Neutrophil (primary cell): ENCODE results near the gene HMBS.
"Not testable (repeated sequence)": the region's sequence is repeated elsewhere in the genome, so short reads cannot be mapped to it uniquely, and the experiment has no call there.

Experiments
- H3K27ac ChIP-seq: fragments of 200-600 bp; sonication (generic); 2 replicates; pipeline ENCODE4 v1.5.1; 2016; ENCODE audit warnings: mild to moderate bottlenecking, moderate library complexity
- H3K27me3 ChIP-seq: fragments of 200-600 bp; sonication (generic); 2 replicates; pipeline ENCODE4 v1.6.0; 2016; ENCODE audit warnings: mild to moderate bottlenecking
- H3K36me3 ChIP-seq: fragments of 200-600 bp; sonication (generic); 2 replicates; pipeline ENCODE4 v1.5.1; 2017
- H3K4me1 ChIP-seq, 2 experiments: fragments of 200-600 bp in 1 of 2; sonication (generic) in 1 of 2; 1 replicate in 1 of 2; 2 replicates in 1 of 2; pipeline versions ENCODE4 v1.5.1 to v1.6.1; 2013 to 2016; ENCODE audit warnings: low read depth in 1 of 2, low read length in 1 of 2, mild to moderate bottlenecking in 1 of 2, moderate library complexity in 1 of 2; ENCODE audit not compliant: control insufficient read depth in 1 of 2, insufficient read depth in 1 of 2
- H3K4me3 ChIP-seq, 2 experiments: fragments of 200-600 bp in 1 of 2; sonication (generic) in 1 of 2; 1 replicate in 1 of 2; 2 replicates in 1 of 2; pipeline ENCODE4 v1.5.1; 2013 to 2016; ENCODE audit warnings: low read depth in 1 of 2, low read length in 1 of 2, mild to moderate bottlenecking in 1 of 2, moderate library complexity in 1 of 2
- H3K9me3 ChIP-seq: fragments of 200-600 bp; sonication (generic); 2 replicates; pipeline ENCODE4 v1.5.1; 2016
- TF ChIP-seq, protein P1 (sequence below): fragments of 200-600 bp; sonication (generic); IDR thresholded peaks from 2 replicates; pipeline ENCODE4 v1.5.1; 2016; ENCODE audit warnings: antibody characterized with exemption

Gene HMBS

GRCh38 chr11:119057000-119057769 lies 27.5 kb upstream of the HMBS start, which contains the start of gene HYOU1:
Gene HYOU1, minus strand, starts transcription at chr11:119057205. Its CDS starts 1,045 bp downstream, at chr11:119056160.
- Histone ChIP-seq H3K36me3 (peaks cover 22% of the 10 kb centered on the region), H3K9me3 (no peaks in the 10 kb centered on the region), H3K27ac (peak within 1 kb of the TSS; percentile 91), H3K4me3 (peak within 1 kb of the TSS; percentile 74 to 98), H3K4me1 (peaks cover 20% of the 10 kb centered on the region in 2 experiments), H3K27me3 (no peaks in the 10 kb centered on the region)
- TF ChIP-seq, protein P1, sequence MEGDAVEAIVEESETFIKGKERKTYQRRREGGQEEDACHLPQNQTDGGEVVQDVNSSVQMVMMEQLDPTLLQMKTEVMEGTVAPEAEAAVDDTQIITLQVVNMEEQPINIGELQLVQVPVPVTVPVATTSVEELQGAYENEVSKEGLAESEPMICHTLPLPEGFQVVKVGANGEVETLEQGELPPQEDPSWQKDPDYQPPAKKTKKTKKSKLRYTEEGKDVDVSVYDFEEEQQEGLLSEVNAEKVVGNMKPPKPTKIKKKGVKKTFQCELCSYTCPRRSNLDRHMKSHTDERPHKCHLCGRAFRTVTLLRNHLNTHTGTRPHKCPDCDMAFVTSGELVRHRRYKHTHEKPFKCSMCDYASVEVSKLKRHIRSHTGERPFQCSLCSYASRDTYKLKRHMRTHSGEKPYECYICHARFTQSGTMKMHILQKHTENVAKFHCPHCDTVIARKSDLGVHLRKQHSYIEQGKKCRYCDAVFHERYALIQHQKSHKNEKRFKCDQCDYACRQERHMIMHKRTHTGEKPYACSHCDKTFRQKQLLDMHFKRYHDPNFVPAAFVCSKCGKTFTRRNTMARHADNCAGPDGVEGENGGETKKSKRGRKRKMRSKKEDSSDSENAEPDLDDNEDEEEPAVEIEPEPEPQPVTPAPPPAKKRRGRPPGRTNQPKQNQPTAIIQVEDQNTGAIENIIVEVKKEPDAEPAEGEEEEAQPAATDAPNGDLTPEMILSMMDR: peak; percentile 68

DNA sequence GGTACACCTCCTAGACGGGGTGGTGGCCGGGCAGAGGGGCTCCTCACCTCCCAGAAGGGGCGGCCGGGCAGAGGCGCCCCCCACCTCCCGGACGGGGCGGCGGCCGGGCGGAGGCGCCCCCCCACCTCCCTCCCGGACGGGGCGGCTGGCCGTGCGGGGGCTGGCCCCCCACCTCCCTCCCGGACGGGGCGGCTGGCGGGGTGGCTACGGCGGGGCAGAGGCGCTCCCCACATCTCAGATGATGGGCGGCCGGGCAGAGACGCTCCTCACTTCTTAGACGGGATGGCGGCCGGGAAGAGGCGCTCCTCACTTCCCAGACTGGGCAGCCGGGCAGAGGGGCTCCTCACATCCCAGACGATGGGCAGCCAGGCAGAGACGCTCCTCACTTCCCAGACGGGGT lies 25.6 kb upstream of the HMBS start:
- peaks cover 20% of the 10 kb centered on the region in 2 experiments for H3K4me1 ChIP-seq
- H3K36me3 ChIP-seq, H3K27ac ChIP-seq, H3K9me3 ChIP-seq, H3K27me3 ChIP-seq, H3K4me3 ChIP-seq: not testable (repeated sequence)

DNA sequence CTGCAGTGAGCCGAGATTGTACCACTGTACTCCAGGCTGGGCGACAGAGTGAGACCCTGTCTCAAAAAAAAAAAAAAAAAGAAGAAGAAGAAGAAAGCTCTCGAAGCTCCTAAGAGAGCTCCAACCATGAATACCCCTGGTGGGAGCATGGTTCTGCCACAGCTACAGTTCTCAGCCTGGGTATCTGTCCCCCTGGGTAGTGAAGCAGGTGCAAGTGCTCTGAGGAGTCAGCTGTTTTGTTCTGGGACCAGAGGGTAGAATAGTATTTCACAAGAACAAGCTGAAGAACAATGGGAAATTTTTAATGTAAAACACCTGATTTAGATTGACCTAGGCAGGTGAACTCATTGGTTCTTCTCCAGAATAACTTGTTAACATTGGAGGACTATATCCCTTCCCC lies 23.4 kb upstream of the HMBS start:
- peaks cover 21 to 23% of the 10 kb centered on the region in 2 experiments for H3K4me1 ChIP-seq
- H3K36me3 ChIP-seq: no peaks in the 10 kb centered on the region

GRCh38 chr11:119062779-119063178 lies 21.9 kb upstream of the HMBS start:
- no peaks in the 10 kb centered on the region for H3K36me3 ChIP-seq
- no peak overlapping the region for H3K27ac ChIP-seq
- no peaks in the 10 kb centered on the region for H3K27me3 ChIP-seq
- H3K4me1 ChIP-seq: peaks cover 20 to 25% of the 10 kb centered on the region in 2 experiments
- H3K9me3 ChIP-seq: no peaks in the 10 kb centered on the region
- H3K4me3 ChIP-seq: no peak overlapping the region
- TF ChIP-seq, protein P1: no peak

More for the DNA sequence above, 23.4 kb upstream of the HMBS start:
- Histone ChIP-seq H3K4me3 (no peak overlapping the region), H3K27ac (no peak overlapping the region), H3K9me3 (no peaks in the 10 kb centered on the region), H3K27me3 (no peaks in the 10 kb centered on the region)
- TF ChIP-seq, protein P1: no peak

GRCh38 chr11:119065369-119065768 lies 19.3 kb upstream of the HMBS start:
- Histone ChIP-seq H3K27ac (peak overlapping the region; percentile 87), H3K36me3 (peaks cover 5% of the 10 kb centered on the region), H3K4me1 (peaks cover 17 to 35% of the 10 kb centered on the region in 2 experiments), H3K27me3 (no peaks in the 10 kb centered on the region), H3K9me3 (no peaks in the 10 kb centered on the region), H3K4me3 (no peak overlapping the region)
- TF ChIP-seq, protein P1: no peak
